T-helper 17 cell (primary cell): ENCODE measurements around the gene MRPL24. TPM values are rescaled to one million over a fixed set of nuclear protein-coding genes. Genes with fewer than 3 reads are reported as not detected.

Experiments used
- ATAC-seq: fragments of 150-1000 bp; cut with Tn5 transposase; 2 replicates; pipeline ENCODE4 v1.10.0; 2021; ENCODE audit warnings: mild to moderate bottlenecking, moderate library complexity
- DNase-seq, 3 donors: peaks; one replicate each; pipeline versions ENCODE4 v3.0.0 to v3.0.0-alpha.2; 2020 to 2021
- H3K9me3 ChIP-seq: one replicate; pipeline ENCODE4 v1.7.0; 2013; ENCODE audit warnings: low read length, mild to moderate bottlenecking; ENCODE audit not compliant: control insufficient read depth, poor library complexity, severe bottlenecking
- H3K27ac Mint-ChIP-seq: one replicate; pipeline ENCODE4 v1.8.0; 2022; ENCODE audit warnings: mild to moderate bottlenecking, moderate library complexity, mixed read lengths
- H3K27me3 Mint-ChIP-seq: one replicate; pipeline ENCODE4 v1.8.0; 2022; ENCODE audit warnings: mixed read lengths
- H3K36me3 Mint-ChIP-seq: one replicate; pipeline ENCODE4 v1.8.0; 2022; ENCODE audit warnings: low read depth, mixed read lengths
- H3K4me1 Mint-ChIP-seq: one replicate; pipeline ENCODE4 v1.8.0; 2022; ENCODE audit warnings: mild to moderate bottlenecking, mixed read lengths
- H3K4me3 Mint-ChIP-seq: one replicate; pipeline ENCODE4 v1.8.0; 2022; ENCODE audit warnings: mild to moderate bottlenecking, moderate library complexity, mixed read lengths
- total RNA-seq, 4 donors: library from RNA in 2 of 4; stranded (reverse) in 2 of 4; gene quantifications; one replicate each; pipeline ENCODE4 v1.2.3 and lab custom pipeline; 2022 to 2026

Gene MRPL24
- total RNA-seq (10 to 100 TPM; 18.7 to 25.1 TPM), total RNA-seq (lab: John Stamatoyannopoulos, UW) (15.0 to 50.2 reads per million in 2 donors)

GRCh38 chr1:156740741-156741480 lies at the start of gene MRPL24:
MRPL24 (minus strand) TSS chr1:156741088; CDS start chr1:156738704, 2,384 bp downstream.
- H3K9me3 ChIP-seq: no peaks in the 10 kb centered on the region
- Mint-ChIP-seq H3K36me3 (peaks cover 9% of the 10 kb centered on the region), H3K4me1 (peaks cover 24% of the 10 kb centered on the region), H3K4me3 (peak within 1 kb of the TSS; percentile 97), H3K27ac (peak within 1 kb of the TSS; percentile 96), H3K27me3 (no peaks in the 10 kb centered on the region)
- ATAC-seq (peak; percentile 93), DNase-seq (peak; percentile 85 to 93 (median 92))

GRCh38 chr1:156789621-156790318 lies 48.9 kb upstream of the MRPL24 start:
- peak overlapping the region; percentile 84 for H3K27ac Mint-ChIP-seq
- no peaks in the 10 kb centered on the region for H3K27me3 Mint-ChIP-seq
- DNase-seq (no peak), ATAC-seq (no peak)
- H3K9me3 ChIP-seq: no peaks in the 10 kb centered on the region
- peaks cover 16% of the 10 kb centered on the region for H3K4me1 Mint-ChIP-seq
- H3K36me3 Mint-ChIP-seq: peaks cover 9% of the 10 kb centered on the region
- no peak overlapping the region for H3K4me3 Mint-ChIP-seq

GRCh38 chr1:156788136-156788535 lies 47.2 kb upstream of the MRPL24 start:
- Mint-ChIP-seq H3K36me3 (peaks cover 9% of the 10 kb centered on the region), H3K4me3 (no peak overlapping the region), H3K4me1 (peaks cover 15% of the 10 kb centered on the region), H3K27me3 (no peaks in the 10 kb centered on the region), H3K27ac (no peak overlapping the region)
- DNase-seq (no peak), ATAC-seq (no peak)
- H3K9me3 ChIP-seq: no peaks in the 10 kb centered on the region

DNA sequence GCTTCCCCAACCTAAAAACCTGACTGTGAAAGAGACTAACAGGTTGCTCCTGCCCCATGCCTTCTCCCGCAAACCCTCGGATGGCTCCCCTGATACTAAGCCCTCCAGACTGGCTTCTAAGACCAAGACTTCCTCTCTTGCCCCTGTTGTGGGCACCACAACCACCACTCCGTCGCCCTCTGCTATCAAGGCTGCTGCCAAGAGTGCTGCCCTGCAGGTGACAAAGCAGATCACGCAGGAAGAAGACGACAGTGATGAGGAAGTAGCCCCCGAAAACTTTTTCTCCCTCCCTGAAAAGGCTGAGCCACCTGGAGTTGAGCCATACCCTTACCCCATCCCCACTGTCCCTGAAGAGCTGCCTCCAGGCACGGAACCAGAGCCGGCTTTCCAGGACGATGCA lies 45.8 kb upstream of the MRPL24 start:
- Mint-ChIP-seq H3K27me3 (no peaks in the 10 kb centered on the region), H3K4me1 (peaks cover 17% of the 10 kb centered on the region), H3K4me3 (no peak overlapping the region), H3K27ac (no peak overlapping the region), H3K36me3 (peaks cover 9% of the 10 kb centered on the region)
- no peak for DNase-seq
- no peaks in the 10 kb centered on the region for H3K9me3 ChIP-seq
- ATAC-seq: no peak

DNA sequence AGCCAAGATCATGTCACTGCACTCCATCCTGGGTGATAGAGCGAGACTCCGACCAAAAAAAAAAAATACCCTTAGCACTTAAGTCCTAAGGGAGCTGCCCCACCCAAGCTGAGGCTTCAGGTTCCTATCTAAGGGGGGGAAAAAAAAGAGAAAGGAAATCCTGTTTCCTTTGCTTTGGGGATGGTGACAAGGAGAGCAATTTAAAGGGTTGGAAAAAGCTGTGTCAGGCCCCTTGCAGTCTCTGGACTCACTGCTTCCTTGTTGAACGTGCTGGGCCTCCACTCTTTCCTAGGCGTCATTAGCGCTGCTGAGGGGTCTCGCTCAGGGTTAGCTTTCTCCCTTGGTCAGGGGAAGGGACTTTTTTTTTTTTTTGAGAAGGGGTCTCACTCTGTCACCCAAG lies 44.6 kb upstream of the MRPL24 start:
- peaks cover 20% of the 10 kb centered on the region for H3K4me1 Mint-ChIP-seq
- peaks cover 10% of the 10 kb centered on the region for H3K36me3 Mint-ChIP-seq
- H3K9me3 ChIP-seq: no peaks in the 10 kb centered on the region
- no peak for DNase-seq
- no peak for ATAC-seq
- no peaks in the 10 kb centered on the region for H3K27me3 Mint-ChIP-seq
- peak overlapping the region; percentile 43 for H3K27ac Mint-ChIP-seq
- H3K4me3 Mint-ChIP-seq: no peak overlapping the region

- H3K36me3 Mint-ChIP-seq: peaks cover 3% of the 10 kb centered on the region
- H3K4me1 Mint-ChIP-seq: peaks cover 25% of the 10 kb centered on the region
- no peaks in the 10 kb centered on the region for H3K9me3 ChIP-seq
- no peak overlapping the region for H3K4me3 Mint-ChIP-seq
- H3K27me3 Mint-ChIP-seq: no peaks in the 10 kb centered on the region
- no peak overlapping the region for H3K27ac Mint-ChIP-seq
- DNase-seq (no peak), ATAC-seq (no peak)
Observed at GRCh38 chr1:156781585-156782186, 40.8 kb upstream of the MRPL24 start.

DNA sequence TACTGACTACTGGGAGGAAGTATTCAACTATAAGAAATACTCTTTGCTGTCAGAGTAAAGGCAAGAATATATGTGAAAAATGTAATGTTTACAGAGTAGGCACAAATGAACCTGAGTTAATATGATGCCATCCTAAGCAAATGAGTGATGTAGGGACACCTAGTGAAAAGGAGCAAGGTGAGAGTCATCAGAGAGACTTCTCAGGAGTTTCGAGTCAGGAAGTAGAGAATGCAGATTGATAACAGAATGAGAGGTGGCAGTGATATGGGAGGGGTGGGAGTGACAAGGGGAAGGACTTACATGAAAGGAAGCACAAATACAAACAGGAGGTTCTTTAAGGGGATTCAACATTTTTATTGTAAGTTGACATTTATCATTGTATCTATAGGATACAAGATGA lies 36.7 kb upstream of the MRPL24 start:
- Mint-ChIP-seq H3K4me3 (no peak overlapping the region), H3K27me3 (no peaks in the 10 kb centered on the region), H3K36me3 (peaks cover 6% of the 10 kb centered on the region), H3K27ac (peak overlapping the region; percentile 78), H3K4me1 (peaks cover 42% of the 10 kb centered on the region)
- ATAC-seq (no peak), DNase-seq (no peak)
- H3K9me3 ChIP-seq: no peaks in the 10 kb centered on the region

DNA sequence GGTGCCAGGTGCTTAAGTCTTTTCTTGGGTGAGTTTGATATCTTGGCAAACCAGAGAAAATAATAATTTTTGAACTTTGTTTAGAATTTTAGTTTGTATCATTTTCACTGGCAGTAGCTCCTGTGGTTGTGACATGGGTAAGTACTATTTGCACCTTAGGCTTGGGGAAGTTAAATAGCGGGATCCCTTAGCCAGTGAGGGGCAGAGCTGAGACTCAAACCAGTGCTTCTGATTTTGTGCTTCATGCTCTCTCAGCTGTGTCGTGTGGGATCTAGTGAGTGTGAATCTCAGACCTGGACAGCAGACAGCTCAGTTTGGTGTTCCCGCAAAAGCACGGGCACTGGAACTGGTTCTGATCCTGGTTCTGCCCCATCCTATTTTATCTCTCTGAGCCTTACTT lies 36.1 kb upstream of the MRPL24 start:
- H3K9me3 ChIP-seq: no peaks in the 10 kb centered on the region
- H3K36me3 Mint-ChIP-seq: peaks cover 6% of the 10 kb centered on the region
- H3K27me3 Mint-ChIP-seq: no peaks in the 10 kb centered on the region
- H3K4me3 Mint-ChIP-seq: no peak overlapping the region
- H3K27ac Mint-ChIP-seq: peak overlapping the region; percentile 78
- ATAC-seq (no peak), DNase-seq (no peak)
- peaks cover 42% of the 10 kb centered on the region for H3K4me1 Mint-ChIP-seq

DNA sequence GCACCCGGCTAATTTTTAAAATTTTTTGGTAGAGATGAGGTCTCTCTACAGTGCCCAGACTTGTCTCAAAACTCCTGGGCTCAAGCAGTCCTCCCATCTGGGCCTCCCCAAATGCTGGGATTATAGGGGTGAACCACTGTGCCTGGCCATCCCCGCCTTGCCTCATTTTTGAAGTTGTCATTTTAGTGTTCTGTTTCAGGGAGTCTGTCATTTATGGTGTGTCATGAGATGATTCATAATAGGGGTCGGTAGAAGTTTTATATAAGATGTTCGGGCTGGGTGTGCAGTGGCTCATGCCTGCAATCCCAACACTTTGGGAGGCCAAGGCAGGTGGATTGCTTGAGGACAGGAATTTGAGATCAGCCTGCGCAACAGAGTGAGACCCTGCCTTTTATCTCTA lies 34.9 kb upstream of the MRPL24 start:
- H3K27ac Mint-ChIP-seq: peak overlapping the region; percentile 78
- H3K27me3 Mint-ChIP-seq: no peaks in the 10 kb centered on the region
- H3K4me3 Mint-ChIP-seq: no peak overlapping the region
- peaks cover 41% of the 10 kb centered on the region for H3K4me1 Mint-ChIP-seq
- DNase-seq (no peak), ATAC-seq (no peak)
- H3K9me3 ChIP-seq: no peaks in the 10 kb centered on the region
- peaks cover 9% of the 10 kb centered on the region for H3K36me3 Mint-ChIP-seq

- peaks cover 55% of the 10 kb centered on the region for H3K4me1 Mint-ChIP-seq
- H3K4me3 Mint-ChIP-seq: no peak overlapping the region
- ATAC-seq: no peak
Observed at GRCh38 chr1:156773607-156774006, 32.7 kb upstream of the MRPL24 start.

GRCh38 chr1:156772728-156773497 lies 32.0 kb upstream of the MRPL24 start:
- ATAC-seq: no peak
- H3K27me3 Mint-ChIP-seq: no peaks in the 10 kb centered on the region
- no peak for DNase-seq
- no peaks in the 10 kb centered on the region for H3K9me3 ChIP-seq
- peak overlapping the region; percentile 43 for H3K4me3 Mint-ChIP-seq
- H3K4me1 Mint-ChIP-seq: peaks cover 54% of the 10 kb centered on the region
- peak overlapping the region; percentile 45 for H3K27ac Mint-ChIP-seq
- H3K36me3 Mint-ChIP-seq: peaks cover 11% of the 10 kb centered on the region

More at GRCh38 chr1:156773607-156774006, 32.7 kb upstream of the MRPL24 start:
- Mint-ChIP-seq H3K27me3 (no peaks in the 10 kb centered on the region), H3K27ac (peak overlapping the region; percentile 45), H3K36me3 (peaks cover 11% of the 10 kb centered on the region)
- no peaks in the 10 kb centered on the region for H3K9me3 ChIP-seq
- DNase-seq: no peak

DNA sequence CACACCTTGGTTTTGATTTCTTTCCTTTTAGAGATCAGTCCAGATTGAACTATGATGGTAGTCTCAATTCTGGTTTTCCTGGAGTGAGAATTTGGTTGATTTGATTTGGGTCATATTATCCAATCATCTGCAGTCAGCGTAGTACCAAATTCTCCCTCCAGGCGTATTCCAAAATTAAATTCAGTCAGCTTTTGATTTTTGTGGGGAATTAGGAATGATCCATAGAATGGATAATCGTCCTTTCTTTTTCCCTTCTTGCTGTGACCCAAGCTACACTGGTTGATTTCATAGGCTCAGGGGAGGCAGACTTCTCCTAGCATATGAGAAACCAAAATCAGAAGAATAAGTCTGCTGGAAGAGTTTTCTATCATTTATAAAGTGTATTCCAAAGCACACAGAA lies 31.3 kb upstream of the MRPL24 start:
- H3K9me3 ChIP-seq: no peaks in the 10 kb centered on the region
- H3K4me1 Mint-ChIP-seq: peaks cover 48% of the 10 kb centered on the region
- H3K27ac Mint-ChIP-seq: peak overlapping the region; percentile 45
- ATAC-seq: no peak
- DNase-seq: no peak
- no peaks in the 10 kb centered on the region for H3K27me3 Mint-ChIP-seq
- H3K4me3 Mint-ChIP-seq: no peak overlapping the region
- H3K36me3 Mint-ChIP-seq: peaks cover 11% of the 10 kb centered on the region
